Fibroblast of lung (primary cell): ENCODE results near the gene RIN1.

ENCODE experiments used
- CTCF ChIP-seq, 2 donors: IDR thresholded peaks in 1 of 2; conservative IDR thresholded peaks in 1 of 2; 1 replicate in 1 of 2; 2 replicates in 1 of 2; pipeline ENCODE4 v1.5.1; 2011 to 2012; ENCODE audit warnings: low read length in 2 of 2, control low read depth in 1 of 2, inconsistent platforms in 1 of 2, low read depth in 1 of 2, mild to moderate bottlenecking in 1 of 2
- EZH2 ChIP-seq: IDR thresholded peaks from 2 replicates; pipeline ENCODE4 v1.5.1; 2012; ENCODE audit warnings: low read length, control low read depth, mild to moderate bottlenecking; ENCODE audit errors: missing control alignments

DNA sequence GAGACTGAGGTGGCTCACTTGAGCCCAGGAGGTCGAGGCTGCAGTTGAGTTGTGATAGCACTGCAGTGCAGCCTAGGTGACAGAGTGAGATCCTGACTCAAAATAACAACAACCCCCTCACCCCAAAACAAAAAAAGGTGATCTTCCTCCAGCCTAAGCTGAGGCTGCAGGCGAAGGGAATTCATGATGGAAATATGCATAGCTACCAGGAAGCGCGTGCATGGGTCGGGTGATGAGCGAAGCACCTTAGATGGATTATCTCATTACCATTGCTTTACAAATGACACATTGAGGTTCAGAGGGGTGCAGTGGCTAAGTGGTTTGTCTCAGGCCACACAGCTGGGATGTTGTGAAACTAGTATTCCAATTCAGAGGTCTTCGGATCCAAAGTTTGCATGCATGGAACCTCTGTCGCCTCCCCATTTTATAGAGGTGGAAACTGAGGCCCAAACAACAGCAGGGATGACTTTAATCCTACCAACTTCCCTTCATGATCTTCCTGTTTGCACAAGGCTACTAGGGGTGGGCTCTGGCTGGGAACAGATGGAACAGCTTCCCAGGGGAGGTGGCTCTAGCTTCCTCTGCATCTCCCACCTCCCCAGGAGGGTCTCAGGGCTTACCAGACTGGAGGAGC is 30.7 kb upstream of the RIN1 start:
- TF ChIP-seq EZH2: no peak
- no peak for TF ChIP-seq CTCF (conservative IDR thresholded peaks at IDR 0.05 in 1 of 2, IDR thresholded peaks at IDR 0.05 in 1 of 2; ENCODE audit: low read depth in 1 of 2, low read length in 2 of 2)
